Measurements from ENCODE around the gene NEXN. TPM values are rescaled to one million over a fixed set of nuclear protein-coding genes. Genes with fewer than 3 reads are reported as not detected.

NEXN gene
- total RNA-seq, 1 experiment from 2014 or later = 3.4 TPM

Other genes with a start within 250 kb of the NEXN start
- gene ZZZ3, start 206.0 kb upstream of the NEXN start, total RNA-seq (2014; rRNA removed; shearing (Covaris generic)) = 64.0 and 64.1 TPM in 2 replicates
- gene USP33, start 128.8 kb upstream of the NEXN start, total RNA-seq (2014; rRNA removed; shearing (Covaris generic)) = 73.5 and 84.5 TPM in 2 replicates
- 11.1 and 14.7 TPM in 2 replicates for gene MIGA1, start 109.0 kb upstream of the NEXN start, total RNA-seq (2014; rRNA removed; shearing (Covaris generic))
- gene FUBP1, start 90.4 kb downstream of the NEXN start, total RNA-seq (2014; rRNA removed; shearing (Covaris generic)) = 72.6 and 80.1 TPM in 2 replicates
- 40.1 and 53.8 TPM in 2 replicates for gene DNAJB4, start 116.3 kb downstream of the NEXN start, total RNA-seq (2014; rRNA removed; shearing (Covaris generic))
- gene GIPC2, start 157.3 kb downstream of the NEXN start, total RNA-seq (2014; rRNA removed; shearing (Covaris generic)) = under 0.01 and 0.10 TPM in 2 replicates